Mesenchymal stem cell (in vitro differentiated cells and primary cell): ENCODE results near the gene ADAMTSL5.

Experiments
- DNase-seq: peaks from one replicate; pipeline ENCODE4 v3.0.0-alpha.2; 2013
- H2AFZ ChIP-seq: one replicate; pipeline ENCODE4 v1.6.1; 2013; ENCODE audit warnings: low read depth, mild to moderate bottlenecking, control low read depth, inconsistent platforms, low read length, moderate library complexity
- H2AK5ac ChIP-seq: 2 replicates; pipeline ENCODE4 v1.6.1; 2013; ENCODE audit warnings: low read length, moderate library complexity, mild to moderate bottlenecking, inconsistent platforms; ENCODE audit not compliant: severe bottlenecking
- H2BK120ac ChIP-seq: one replicate; pipeline ENCODE4 v1.6.1; 2013; ENCODE audit warnings: low read depth, mild to moderate bottlenecking, inconsistent platforms, low read length, moderate library complexity
- H2BK12ac ChIP-seq, 2 experiments: one replicate each; pipeline ENCODE4 v1.6.1; 2013; ENCODE audit warnings: inconsistent platforms in 2 of 2, low read length in 2 of 2, mild to moderate bottlenecking in 2 of 2, moderate library complexity in 2 of 2, control low read depth in 1 of 2
- H2BK15ac ChIP-seq: one replicate; pipeline ENCODE4 v1.6.1; 2013; ENCODE audit warnings: mild to moderate bottlenecking, low read depth, inconsistent platforms; ENCODE audit not compliant: poor library complexity, severe bottlenecking
- H2BK5ac ChIP-seq: 2 replicates; pipeline ENCODE4 v1.6.1; 2013; ENCODE audit warnings: low read depth, mild to moderate bottlenecking, low read length, control low read depth, inconsistent platforms; ENCODE audit not compliant: poor library complexity, severe bottlenecking
- H3K14ac ChIP-seq, 2 experiments: one replicate each; pipeline ENCODE4 v1.6.1; 2013; ENCODE audit warnings: inconsistent platforms in 2 of 2, low read length in 2 of 2, control low read depth in 1 of 2, mild to moderate bottlenecking in 1 of 2, moderate library complexity in 1 of 2
- H3K18ac ChIP-seq, 2 experiments: one replicate each; pipeline ENCODE4 v1.6.1; 2013; ENCODE audit warnings: inconsistent platforms in 2 of 2, low read length in 2 of 2, control low read depth in 1 of 2, low read depth in 1 of 2, mild to moderate bottlenecking in 1 of 2
- H3K23ac ChIP-seq, 2 experiments: one replicate each; pipeline ENCODE4 v1.6.1; 2013; ENCODE audit warnings: inconsistent platforms in 2 of 2, low read length in 2 of 2, mild to moderate bottlenecking in 2 of 2, moderate library complexity in 2 of 2, control low read depth in 1 of 2
- H3K27ac ChIP-seq: 2 replicates; pipeline ENCODE4 v1.5.1; 2013; ENCODE audit warnings: mild to moderate bottlenecking, moderate library complexity, low read length, control low read depth, inconsistent platforms; ENCODE audit not compliant: poor library complexity, severe bottlenecking
- H3K27me3 ChIP-seq, 2 experiments: 2 replicates each; pipeline versions ENCODE4 v1.6.1 to v1.7.0; 2013; ENCODE audit warnings: low read length in 2 of 2, mild to moderate bottlenecking in 2 of 2, moderate library complexity in 2 of 2, control low read depth in 1 of 2, inconsistent platforms in 1 of 2; ENCODE audit not compliant: control insufficient read depth in 1 of 2, insufficient read depth in 1 of 2
- H3K36me3 ChIP-seq, 2 experiments: 2 replicates each; pipeline versions ENCODE4 v1.6.1 to v1.7.0; 2013; ENCODE audit warnings: low read length in 2 of 2, control low read depth in 1 of 2, inconsistent platforms in 1 of 2, low read depth in 1 of 2, mild to moderate bottlenecking in 1 of 2; ENCODE audit not compliant: insufficient read depth in 2 of 2, control insufficient read depth in 1 of 2
- H3K4ac ChIP-seq, 2 experiments: one replicate each; pipeline ENCODE4 v1.6.1; 2013; ENCODE audit warnings: inconsistent platforms in 2 of 2, low read length in 2 of 2, mild to moderate bottlenecking in 2 of 2, moderate library complexity in 2 of 2, control low read depth in 1 of 2, low read depth in 1 of 2
- H3K4me1 ChIP-seq: 2 replicates; pipeline ENCODE4 v1.6.1; 2013; ENCODE audit warnings: low read depth, low read length, control low read depth; ENCODE audit not compliant: control insufficient read depth, insufficient read depth
- H3K4me2 ChIP-seq: 2 replicates; pipeline ENCODE4 v1.6.1; 2013; ENCODE audit warnings: low read length, mild to moderate bottlenecking, inconsistent platforms; ENCODE audit not compliant: poor library complexity, severe bottlenecking
- H3K4me3 ChIP-seq, 2 experiments: 2 replicates each; pipeline versions ENCODE4 v1.5.1 to v1.7.0; 2013; ENCODE audit warnings: low read length in 2 of 2, mild to moderate bottlenecking in 2 of 2, control low read depth in 1 of 2, low read depth in 1 of 2; ENCODE audit not compliant: insufficient read depth in 1 of 2
- H3K79me1 ChIP-seq: replicated peaks from 2 replicates; pipeline ENCODE4 v1.6.1; 2013; ENCODE audit warnings: mild to moderate bottlenecking, control low read depth, low read length, inconsistent platforms; ENCODE audit not compliant: poor library complexity, severe bottlenecking
- H3K9ac ChIP-seq: 2 replicates; pipeline ENCODE4 v1.7.0; 2013; ENCODE audit warnings: mild to moderate bottlenecking, low read length, moderate library complexity
- H3K9me3 ChIP-seq: 2 replicates; pipeline ENCODE4 v1.7.0; 2013; ENCODE audit warnings: mild to moderate bottlenecking, low read length; ENCODE audit not compliant: control insufficient read depth
- H4K8ac ChIP-seq: one replicate; pipeline ENCODE4 v1.6.1; 2013; ENCODE audit warnings: inconsistent platforms, mild to moderate bottlenecking, low read length, moderate library complexity
- H4K91ac ChIP-seq: one replicate; pipeline ENCODE4 v1.6.1; 2013; ENCODE audit warnings: mild to moderate bottlenecking, low read length, inconsistent platforms
- WGBS: methylation state at CpG from one replicate; pipeline ENCODE4 v1.1.7; 2013; ENCODE audit warnings: mixed read lengths; 5-methylcytosine and 5-hydroxymethylcytosine counted together

ADAMTSL5 gene

GRCh38 chr19:1488282-1488601 lies 24.6 kb downstream of the ADAMTSL5 start:
- H3K36me3 ChIP-seq = peaks cover 0 to 16% of the 10 kb centered on the region in 2 experiments
- H3K27me3 ChIP-seq = peaks cover 3 to 21% of the 10 kb centered on the region in 2 experiments
- H2BK15ac ChIP-seq = no peak overlapping the region
- no peak overlapping the region for H3K4me2 ChIP-seq
- H4K91ac ChIP-seq = peak overlapping the region; percentile 55
- H3K4me3 ChIP-seq = no peak overlapping the region
- H3K18ac ChIP-seq = no peak overlapping the region
- H3K4me1 ChIP-seq = peaks cover 19% of the 10 kb centered on the region
- no peak overlapping the region for H2AK5ac ChIP-seq
- H3K9ac ChIP-seq = no peak overlapping the region
- H2BK5ac ChIP-seq = no peak overlapping the region
- no peak for DNase-seq
- H3K4ac ChIP-seq = no peak overlapping the region
- WGBS = 94% methylated on average over 11 of the region's 11 CpGs
- peaks cover 5% of the 10 kb centered on the region for H3K79me1 ChIP-seq
- no peak overlapping the region for H3K14ac ChIP-seq
- H2BK12ac ChIP-seq = no peak overlapping the region
- H2AFZ ChIP-seq = no peak overlapping the region
- H2BK120ac ChIP-seq = no peak overlapping the region
- peak overlapping the region; percentile 12 for H4K8ac ChIP-seq
- no peak overlapping the region for H3K27ac ChIP-seq
- H3K9me3 ChIP-seq = no peaks in the 10 kb centered on the region
- H3K23ac ChIP-seq = no peak overlapping the region

- Histone ChIP-seq H2BK15ac (no peak overlapping the region), H3K4me1 (peaks cover 19% of the 10 kb centered on the region), H2AFZ (no peak overlapping the region), H4K91ac (peak overlapping the region; percentile 55), H2AK5ac (no peak overlapping the region), H3K23ac (no peak overlapping the region), H2BK12ac (no peak overlapping the region), H3K18ac (no peak overlapping the region), H3K36me3 (peaks cover 0 to 18% of the 10 kb centered on the region in 2 experiments), H4K8ac (peak overlapping the region; percentile 12), H3K4me3 (no peak overlapping the region), H3K27me3 (peaks cover 3 to 16% of the 10 kb centered on the region in 2 experiments), H2BK120ac (no peak overlapping the region), H3K79me1 (peaks cover 5% of the 10 kb centered on the region), H2BK5ac (no peak overlapping the region), H3K27ac (no peak overlapping the region), H3K14ac (no peak overlapping the region), H3K9ac (no peak overlapping the region), H3K4me2 (no peak overlapping the region), H3K9me3 (no peaks in the 10 kb centered on the region), H3K4ac (no peak overlapping the region)
- 90% methylated on average over 40 of the region's 40 CpGs for WGBS
- DNase-seq = no peak
Observed at GRCh38 chr19:1487576-1488281, 25.1 kb downstream of the ADAMTSL5 start.

GRCh38 chr19:1486720-1487575 lies 25.9 kb downstream of the ADAMTSL5 start:
- Histone ChIP-seq H4K8ac (no peak overlapping the region), H4K91ac (peak overlapping the region; percentile 23), H2BK120ac (no peak overlapping the region), H3K4me1 (peaks cover 19% of the 10 kb centered on the region), H2AK5ac (no peak overlapping the region), H3K18ac (no peak overlapping the region), H3K9me3 (no peaks in the 10 kb centered on the region), H2BK12ac (no peak overlapping the region), H2BK5ac (no peak overlapping the region), H3K14ac (no peak overlapping the region), H3K27ac (no peak overlapping the region), H2BK15ac (no peak overlapping the region), H3K23ac (no peak overlapping the region), H3K4ac (no peak overlapping the region), H3K9ac (no peak overlapping the region), H3K27me3 (peaks cover 3 to 9% of the 10 kb centered on the region in 2 experiments), H3K4me2 (no peak overlapping the region), H2AFZ (no peak overlapping the region), H3K4me3 (no peak overlapping the region), H3K36me3 (peaks cover 0 to 24% of the 10 kb centered on the region in 2 experiments), H3K79me1 (peaks cover 5% of the 10 kb centered on the region)
- WGBS = 91% methylated on average over 49 of the region's 56 CpGs
- DNase-seq = no peak

- Histone ChIP-seq H3K27ac (no peak overlapping the region), H3K18ac (no peak overlapping the region), H3K9ac (no peak overlapping the region), H3K23ac (no peak overlapping the region), H3K4me2 (no peak overlapping the region), H3K36me3 (peaks cover 0 to 26% of the 10 kb centered on the region in 2 experiments), H2BK12ac (no peak overlapping the region), H4K8ac (peak overlapping the region; percentile 4), H2BK5ac (no peak overlapping the region), H2BK15ac (no peak overlapping the region), H3K14ac (no peak overlapping the region), H3K9me3 (no peaks in the 10 kb centered on the region), H4K91ac (no peak overlapping the region), H3K4ac (no peak overlapping the region), H2BK120ac (no peak overlapping the region), H2AK5ac (no peak overlapping the region), H3K4me3 (no peak overlapping the region), H3K4me1 (peaks cover 2% of the 10 kb centered on the region), H3K27me3 (no peaks in the 10 kb centered on the region), H3K79me1 (no peaks in the 10 kb centered on the region), H2AFZ (no peak overlapping the region)
- 91% methylated on average over 22 of the region's 23 CpGs for WGBS
- no peak for DNase-seq
Observed at GRCh38 chr19:1483979-1484428, 28.8 kb downstream of the ADAMTSL5 start.
